ENCODE results near the gene PHACTR1. TPM values are rescaled to one million over a fixed set of nuclear protein-coding genes. Genes with fewer than 3 reads are reported as not detected.

Gene PHACTR1
- total and polyA plus RNA-seq, 2 of the 4 experiments (the other 2 are of a cell fraction), result not detected

DNA sequence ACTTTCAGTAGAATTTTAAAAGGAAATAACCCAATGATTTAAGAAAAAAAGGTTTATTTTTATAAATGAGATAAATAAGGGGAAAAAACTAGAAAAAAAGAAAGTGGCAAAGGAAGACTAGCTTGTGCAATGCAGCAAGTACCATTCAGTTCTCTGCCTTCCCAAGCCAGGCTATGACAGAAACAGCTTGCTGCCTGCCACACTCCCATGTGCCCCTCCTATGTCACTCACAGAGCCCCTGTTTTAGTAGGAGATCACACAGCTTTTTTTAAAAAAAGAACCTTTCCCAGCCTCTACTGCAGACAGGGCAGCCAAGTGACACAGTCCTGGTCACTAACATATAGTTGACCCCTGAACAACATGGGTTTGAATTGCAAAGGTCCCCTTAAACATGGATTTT, 598.2 kb downstream of the PHACTR1 start:
- Histone ChIP-seq H3K23ac (ENCODE audit: low read depth, low read length) (no peak overlapping the region), H3K36me3 (ENCODE audit: control insufficient read depth, insufficient read depth, low read length) (peaks cover 33% of the 10 kb centered on the region), H3K27ac (ENCODE audit: insufficient read depth, low read length) (no peak overlapping the region), H3K4ac (ENCODE audit: low read depth, low read length) (no peak overlapping the region), H3K14ac (replicated peaks; ENCODE audit: low read depth, low read length) (no peak overlapping the region), H2AK9ac (replicated peaks; ENCODE audit: low read depth, low read length, poor library complexity) (no peak overlapping the region), H3K79me1 (ENCODE audit: low read depth in 1 of 2, low read length in 2 of 2) (no peaks in the 10 kb centered on the region), H3K4me1 (ENCODE audit: control insufficient read depth, insufficient read depth, low read length) (no peaks in the 10 kb centered on the region), H3K4me3 (ENCODE audit: insufficient read depth, low read depth, low read length) (no peak overlapping the region), H3K9me1 (ENCODE audit: insufficient read depth, low read length) (no peaks in the 10 kb centered on the region; the same call in 1 of the 2 replicates), H3K18ac (ENCODE audit: low read depth, low read length) (no peak overlapping the region), H2BK5ac (ENCODE audit: low read depth, low read length, poor library complexity, severe bottlenecking) (no peak overlapping the region), H3K9ac (ENCODE audit: low read depth, low read length) (no peak overlapping the region), H2BK120ac (ENCODE audit: low read depth, low read length) (no peak overlapping the region), H2AFZ (replicated peaks; ENCODE audit: low read length, poor library complexity) (no peak overlapping the region), H3K27me3 (ENCODE audit: control insufficient read depth, insufficient read depth, low read length) (no peaks in the 10 kb centered on the region), H4K20me1 (ENCODE audit: insufficient read depth, low read length) (no peaks in the 10 kb centered on the region), H4K91ac (ENCODE audit: insufficient read depth, low read depth, low read length) (no peak overlapping the region), H2BK20ac (ENCODE audit: low read depth, low read length) (no peak overlapping the region), H2BK15ac (ENCODE audit: low read depth, low read length) (no peak overlapping the region), H4K5ac (ENCODE audit: low read depth, low read length) (no peak overlapping the region), H4K8ac (ENCODE audit: low read depth in 2 of 2, low read length in 2 of 2) (no peak overlapping the region), H2AK5ac (ENCODE audit: low read depth, low read length) (no peak overlapping the region), H3K56ac (ENCODE audit: extremely low read depth, insufficient read depth, low read length) (no peak overlapping the region), H3K4me2 (ENCODE audit: low read depth, low read length) (no peak overlapping the region), H3K9me3 (ENCODE audit: control insufficient read depth, insufficient read depth, low read length) (no peaks in the 10 kb centered on the region)
- intact Hi-C loops (cut with micrococcal nuclease), result no loop called here
- ChIA-PET POLR2A (ENCODE audit: unreplicated experiment) (no interaction called here), CTCF (interaction anchor here (1.7 kb wide), 1 partner anchor 14 kb away, joined by 4 read pairs; the partner anchor contains the start of gene TBC1D7)
- DNase-seq, result no peak
- TF ChIP-seq RFX5 (IDR thresholded peaks at IDR 0.05; ENCODE audit: low read depth, low read length), result no peak
- no peak for TF ChIP-seq FOS (IDR thresholded peaks at IDR 0.05; ENCODE audit: low read depth, low read length)
- no peak for TF ChIP-seq MAZ (IDR thresholded peaks at IDR 0.05; ENCODE audit: borderline replicate concordance, low read depth, low read length)
- dilution Hi-C loops (cut with HindIII; ENCODE audit: low sequenced_read_pairs, unreplicated experiment), result no loop called here
- no peak for ATAC-seq (ENCODE audit: low read depth)
- in situ Hi-C loops (cut with MboI; ENCODE audit: low sequenced_read_pairs), result no loop called here
- no TSS peak for BruUV-seq (replicated peaks)
